CD4-positive, alpha-beta T cell treated with Interleukin-12 subunit alpha and Interleukin-12 subunit beta, for 1 hour (primary cell): Measurements from ENCODE around the gene ACKR3.

Experiments used
- DNase-seq: peaks from one replicate; pipeline ENCODE4 v3.0.0-alpha.2; 2020

Gene ACKR3

DNA sequence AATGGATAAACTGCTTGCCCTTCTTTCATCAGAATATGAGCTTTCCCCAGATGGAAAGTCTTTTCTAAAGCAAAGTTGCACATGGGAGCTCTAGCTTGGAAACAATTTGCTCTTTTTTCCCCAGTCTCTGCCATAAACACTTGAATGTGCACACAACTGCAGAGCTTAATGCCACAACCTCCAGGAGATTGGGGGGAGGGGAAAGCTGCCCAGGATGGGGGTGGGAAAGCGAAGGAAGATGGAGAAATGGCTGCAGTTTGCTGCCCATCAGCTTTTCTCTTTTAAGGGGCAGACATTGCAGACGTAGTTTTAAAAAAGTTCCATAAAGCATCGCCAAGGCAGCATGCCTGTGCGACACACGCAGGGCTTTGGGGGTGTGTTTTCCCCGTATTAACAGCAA is 1.5 kb downstream of the ACKR3 start:
- DNase-seq = no peak

- no peak for DNase-seq
These were observed 2.9 kb downstream of the ACKR3 start for GRCh38 chr2:236572482-236572881.

DNA sequence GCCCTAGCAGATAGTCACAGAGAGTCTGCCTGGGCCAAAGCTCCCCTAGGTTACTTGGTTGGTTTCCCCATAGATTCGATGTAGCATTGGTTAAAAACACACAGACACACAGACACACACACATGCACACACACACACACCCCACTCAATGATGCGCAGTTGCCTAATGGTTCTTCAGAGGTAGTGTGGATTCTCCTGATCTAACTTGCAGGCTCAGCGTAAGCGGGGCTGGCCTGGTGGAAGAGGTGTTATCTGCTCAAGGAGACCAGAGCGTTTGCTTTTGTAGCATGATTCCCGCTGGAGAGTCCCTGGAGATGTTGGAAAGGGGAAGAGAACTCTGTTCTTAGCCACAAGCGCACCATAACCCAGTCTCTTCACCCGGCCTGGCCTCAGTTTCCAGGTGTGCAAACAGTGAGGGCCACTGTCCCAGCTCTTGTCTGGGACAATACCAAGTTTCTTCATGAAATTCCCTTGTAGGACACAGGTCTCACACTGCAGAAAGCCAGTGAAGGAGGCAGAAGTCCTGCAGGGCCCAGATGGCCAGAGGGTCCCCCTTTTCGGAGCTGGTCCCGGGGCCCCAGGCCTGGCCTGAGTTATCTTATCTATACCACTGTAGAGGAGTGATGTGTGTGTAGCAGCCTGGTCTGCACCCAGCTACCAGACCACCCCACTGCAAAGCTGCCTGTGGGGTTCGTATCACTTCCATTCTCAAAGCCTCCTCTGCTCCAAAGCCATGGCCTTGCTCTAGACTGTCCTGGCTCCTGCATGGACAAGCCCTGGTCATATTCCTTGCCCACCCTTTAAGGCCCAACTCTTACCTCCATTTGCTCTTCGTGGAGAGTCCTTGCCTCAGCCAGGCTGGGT is 3.7 kb downstream of the ACKR3 start:
- DNase-seq = no peak

GRCh38 chr2:236574000-236574399 is 4.4 kb downstream of the ACKR3 start:
- DNase-seq = no peak

- DNase-seq = no peak
These were observed 5.0 kb downstream of the ACKR3 start for GRCh38 chr2:236574424-236575145.

DNA sequence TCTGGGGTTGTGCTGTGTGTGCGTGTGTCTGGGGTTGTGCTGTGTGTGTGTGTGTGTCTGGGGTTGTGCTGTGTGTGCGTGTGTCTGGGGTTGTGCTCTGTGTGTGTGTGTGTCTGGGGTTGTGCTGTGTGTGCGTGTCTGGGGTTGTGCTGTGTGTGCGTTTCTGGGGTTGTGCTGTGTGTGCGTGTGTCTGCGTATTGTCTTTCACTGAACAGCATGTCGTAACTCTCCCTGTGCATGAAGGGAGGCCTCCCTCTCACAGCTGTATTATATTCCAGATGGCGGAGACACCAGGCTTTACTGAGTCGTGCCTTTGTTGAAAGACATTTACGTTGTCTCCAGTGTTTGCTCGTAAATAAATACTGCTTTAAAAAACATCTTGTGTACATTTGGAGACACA is 5.9 kb downstream of the ACKR3 start:
- no peak for DNase-seq

GRCh38 chr2:236576087-236576486 is 6.5 kb downstream of the ACKR3 start:
- no peak for DNase-seq

- DNase-seq = no peak
These were observed 7.3 kb downstream of the ACKR3 start for GRCh38 chr2:236576953-236577352.

DNA sequence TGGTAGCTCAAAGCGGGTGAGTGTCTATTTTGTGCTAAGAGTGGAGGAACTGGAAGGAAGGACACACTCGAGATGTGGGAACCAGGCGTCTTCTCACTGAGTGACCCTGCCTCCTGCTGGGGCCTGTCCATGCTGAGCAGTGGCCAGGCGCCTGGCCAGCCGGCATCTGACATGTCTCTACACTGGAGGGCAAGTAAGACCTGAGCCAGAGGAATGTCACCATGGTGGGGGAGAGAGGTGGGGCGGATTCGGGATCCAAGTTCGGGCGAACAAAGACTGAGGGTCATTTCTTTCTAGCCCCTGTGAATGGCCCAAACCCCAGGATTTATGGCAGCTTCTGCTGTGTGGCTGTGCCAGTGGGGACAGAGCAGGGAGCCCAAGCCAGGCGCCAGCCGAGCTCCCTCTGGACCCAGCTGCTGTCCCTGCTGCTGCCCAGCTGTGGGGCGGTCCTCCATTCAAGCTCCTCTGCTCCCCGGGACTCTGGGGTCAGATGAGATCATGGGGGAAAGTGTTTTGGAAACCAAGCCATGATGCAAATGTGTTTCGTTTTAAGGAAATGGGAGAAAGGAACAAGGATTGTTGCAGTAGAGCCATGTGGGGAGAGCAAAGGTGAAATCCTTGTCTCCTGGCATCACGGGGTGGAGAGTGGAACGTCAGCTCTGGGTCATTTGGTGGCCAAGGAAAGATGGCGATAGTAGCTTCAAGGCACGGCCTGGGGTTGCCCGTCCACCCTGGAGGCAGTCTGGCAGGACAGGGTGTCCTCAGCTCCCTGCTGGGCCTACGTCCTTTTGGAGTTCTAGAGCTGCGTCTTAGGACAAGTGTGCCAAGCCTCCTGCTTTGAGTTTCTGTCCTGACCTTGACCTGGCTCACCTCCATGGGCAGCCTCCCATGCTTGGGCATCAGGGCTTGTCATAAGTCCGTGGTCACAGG is 8.1 kb downstream of the ACKR3 start:
- no peak for DNase-seq

- no peak for DNase-seq
These were observed 8.8 kb downstream of the ACKR3 start for GRCh38 chr2:236578411-236578846.

GRCh38 chr2:236579048-236579745 is 9.6 kb downstream of the ACKR3 start:
- DNase-seq = no peak

- no peak for DNase-seq
These were observed 10.2 kb downstream of the ACKR3 start for GRCh38 chr2:236579746-236580315.

- DNase-seq = no peak
These were observed 11.2 kb downstream of the ACKR3 start for GRCh38 chr2:236580746-236581355.

GRCh38 chr2:236581546-236581945 is 11.9 kb downstream of the ACKR3 start:
- DNase-seq = no peak

- no peak for DNase-seq
These were observed 13.3 kb downstream of the ACKR3 start for GRCh38 chr2:236582968-236583367.

DNA sequence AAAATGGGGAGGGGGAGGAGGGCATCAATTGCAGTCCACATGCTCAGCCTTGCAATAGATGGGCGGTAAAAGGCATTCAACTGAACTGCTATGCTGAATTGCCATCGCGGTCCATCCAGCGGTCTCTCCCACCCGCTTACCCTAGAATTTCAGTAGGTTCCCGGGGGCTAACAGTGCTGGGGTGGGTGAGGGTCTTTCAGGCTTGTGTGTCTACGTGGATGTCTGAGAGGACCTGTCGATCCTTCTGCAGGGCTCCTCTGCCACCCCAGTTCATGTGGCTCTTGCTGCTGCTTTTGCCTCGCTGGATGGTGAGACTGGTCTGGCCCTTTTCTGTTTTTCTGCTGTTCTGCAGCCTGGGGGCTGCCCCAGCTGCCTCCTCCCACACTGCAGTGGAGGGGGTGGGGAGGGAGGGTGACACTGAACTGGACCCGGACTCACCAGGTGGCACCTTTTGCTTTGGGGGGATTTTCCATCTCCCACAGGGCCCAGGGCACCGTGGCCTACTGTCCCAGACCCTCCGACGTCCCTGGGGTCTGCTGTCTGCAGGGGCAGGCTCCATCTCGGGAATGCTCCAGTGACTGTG is 14.1 kb downstream of the ACKR3 start:
- no peak for DNase-seq

- DNase-seq = no peak
These were observed 15.1 kb downstream of the ACKR3 start for GRCh38 chr2:236584521-236585384.

DNA sequence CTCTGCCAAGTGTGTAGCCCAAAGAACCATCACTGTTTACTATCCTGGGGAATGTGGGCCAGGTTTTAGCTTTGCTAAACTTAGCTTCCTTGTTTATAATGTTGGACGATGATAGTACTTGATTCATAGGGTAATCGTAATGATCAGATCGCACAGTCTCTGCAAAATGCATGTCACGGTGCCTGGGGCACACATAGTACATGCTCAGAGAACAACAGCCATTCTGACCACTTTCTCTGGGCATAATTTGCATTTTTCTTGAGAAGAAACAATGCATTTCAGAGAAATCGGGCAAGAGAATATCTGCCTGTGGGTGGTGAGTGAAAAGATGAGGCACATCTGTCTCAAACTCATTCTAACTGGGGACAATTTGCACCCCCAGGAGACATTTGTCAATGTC is 16.3 kb downstream of the ACKR3 start:
- DNase-seq = no peak

DNA sequence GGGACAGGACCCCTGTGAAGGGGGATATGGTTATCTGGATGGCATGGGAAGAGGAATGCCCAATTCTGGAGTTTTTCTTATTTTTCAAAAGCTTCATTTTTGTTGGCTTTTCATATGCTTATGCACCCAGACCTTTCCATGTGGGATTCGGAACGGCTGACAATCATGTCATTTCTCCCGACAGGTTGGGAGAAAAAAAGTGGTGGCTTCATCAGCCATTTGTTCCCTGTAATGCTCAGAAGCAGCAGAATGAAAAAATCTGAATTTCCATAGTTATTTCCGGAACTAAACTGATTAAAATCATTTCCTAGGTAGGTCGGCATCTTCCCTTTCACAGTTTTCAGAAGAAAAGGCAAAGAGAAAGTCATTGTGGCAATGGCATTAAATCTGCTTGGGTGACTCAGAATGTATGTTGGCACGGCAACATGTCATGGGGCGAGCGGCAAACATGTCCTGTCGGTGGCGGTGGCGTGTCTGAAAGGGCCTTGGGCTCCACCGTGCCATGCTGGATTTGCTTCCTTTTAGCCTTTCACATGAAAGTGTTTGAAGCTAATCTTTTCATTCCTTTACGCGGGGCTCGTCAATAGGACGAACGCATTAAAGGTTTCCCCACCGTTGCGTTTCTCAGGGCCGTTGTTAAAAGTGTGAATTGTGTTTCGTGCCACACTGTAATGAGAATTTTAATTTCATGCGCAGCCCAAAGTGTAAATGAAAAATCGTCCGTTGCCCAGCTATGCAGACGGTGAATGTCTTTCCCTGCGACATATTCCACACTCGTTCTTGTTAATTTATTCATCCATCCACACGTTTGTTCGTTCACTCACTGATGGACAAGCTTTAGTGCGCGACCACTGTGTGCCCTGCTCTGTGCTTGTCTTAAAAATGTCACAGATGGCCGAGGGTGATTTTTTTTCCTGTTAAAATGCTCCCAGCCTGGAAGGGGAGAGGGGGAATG is 18.5 kb downstream of the ACKR3 start:
- no peak for DNase-seq
